Gastroesophageal sphincter (tissue), 4 donors: ENCODE results near the gene SYNDIG1. TPM values are rescaled to one million over a fixed set of nuclear protein-coding genes. Genes with fewer than 3 reads are reported as not detected.

Source experiments
- ATAC-seq: fragments of 150-250 bp; one replicate; pipeline ENCODE4 v1.9.1; 2016; ENCODE audit warnings: mild to moderate bottlenecking, moderate library complexity
- H3K27ac ChIP-seq, 4 donors: fragments of 200-600 bp; sonication (generic) in 3 of 4; 1 replicate in 3 of 4; 2 replicates in 1 of 4; pipeline ENCODE4 v1.5.1; 2016 to 2019
- H3K27me3 ChIP-seq: fragments of 200-600 bp; sonication (generic); one replicate; pipeline ENCODE4 v1.5.1; 2019
- H3K36me3 ChIP-seq, 2 donors: fragments of 200-600 bp; sonication (generic); one replicate each; pipeline ENCODE4 v1.5.1; 2019; ENCODE audit warnings: control low read depth in 1 of 2
- H3K4me1 ChIP-seq, 3 donors: fragments of 200-600 bp; sonication (generic); 1 replicate in 2 of 3; 2 replicates in 1 of 3; pipeline ENCODE4 v1.5.1; 2016 to 2019; ENCODE audit warnings: control low read depth in 2 of 3
- H3K4me3 ChIP-seq, 2 donors: fragments of 200-600 bp; sonication (generic); one replicate each; pipeline ENCODE4 v1.5.1; 2019; ENCODE audit warnings: mild to moderate bottlenecking in 1 of 2, moderate library complexity in 1 of 2
- H3K9me3 ChIP-seq, 3 donors: fragments of 200-600 bp; sonication (generic); one replicate each; pipeline ENCODE4 v1.5.1; 2017 to 2019; ENCODE audit warnings: control low read depth in 2 of 3
- CTCF ChIP-seq, 4 experiments: fragments of 200-600 bp in 2 of 4; fragments of 450-650 bp in 2 of 4; sonication (generic) in 1 of 4; IDR thresholded peaks; one replicate each; pipeline ENCODE4 v1.5.1; 2017 to 2019; ENCODE audit warnings: antibody characterized with exemption in 4 of 4, mild to moderate bottlenecking in 2 of 4, moderate library complexity in 2 of 4
- EP300 ChIP-seq: sonication (generic); formaldehyde crosslinking; IDR thresholded peaks from one replicate; pipeline ENCODE4 v1.6.1; 2017; ENCODE audit warnings: antibody characterized with exemption, mild to moderate bottlenecking
- POLR2A ChIP-seq, 2 donors: fragments of 450-650 bp; IDR thresholded peaks; one replicate each; pipeline ENCODE4 v1.6.1; 2017; ENCODE audit warnings: antibody characterized with exemption in 2 of 2, mild to moderate bottlenecking in 2 of 2, moderate library complexity in 1 of 2
- POLR2AphosphoS5 ChIP-seq: sonication (generic); formaldehyde crosslinking; IDR thresholded peaks from one replicate; pipeline ENCODE4 v1.6.1; 2017; ENCODE audit warnings: antibody characterized with exemption
- WGBS, 2 donors: methylation state at CpG; one replicate each; pipeline ENCODE4 v1.1.5; 2018; ENCODE audit warnings: low coverage in 1 of 2; 5-methylcytosine and 5-hydroxymethylcytosine counted together
- total RNA-seq, 4 donors: library from RNA; depleted of rRNA; stranded (reverse); fragments of >200 nt; gene quantifications; one replicate each; pipeline ENCODE4 v1.1.0, GENCODE V29; 2016

Gene SYNDIG1
- total RNA-seq, 4 donors from 2014 or later: 0.15 to 0.40 (median 0.16) TPM; not detected in 1

GRCh38 chr20:24544371-24544770, 74.9 kb downstream of the SYNDIG1 start:
- TF ChIP-seq CTCF (IDR thresholded peaks at IDR 0.05) (no peak), POLR2AphosphoS5 (no peak), POLR2A (IDR thresholded peaks at IDR 0.05) (no peak), EP300 (no peak)
- Histone ChIP-seq H3K27ac (no peak overlapping the region), H3K4me3 (no peak overlapping the region), H3K9me3 (peaks cover 0 to 18% (median 0%) of the 10 kb centered on the region in 3 donors), H3K4me1 (no peaks in the 10 kb centered on the region), H3K36me3 (no peaks in the 10 kb centered on the region), H3K27me3 (no peaks in the 10 kb centered on the region)
- WGBS, 2 donors: 66 to 67% methylated on average over 2 to 6 of the region's 7 CpGs
- no peak for ATAC-seq

GRCh38 chr20:24545168-24545567, 75.7 kb downstream of the SYNDIG1 start:
- Histone ChIP-seq H3K4me3 (no peak overlapping the region), H3K36me3 (no peaks in the 10 kb centered on the region), H3K9me3 (peaks cover 0 to 13% (median 0%) of the 10 kb centered on the region in 3 donors), H3K27ac (no peak overlapping the region), H3K27me3 (no peaks in the 10 kb centered on the region), H3K4me1 (no peaks in the 10 kb centered on the region)
- ATAC-seq: no peak
- 80 to 85% methylated on average over 5 to 6 of the region's 11 CpGs for WGBS, 2 donors
- TF ChIP-seq EP300: no peak
- no peak for TF ChIP-seq POLR2A (IDR thresholded peaks at IDR 0.05)
- TF ChIP-seq POLR2AphosphoS5: no peak
- no peak for TF ChIP-seq CTCF (IDR thresholded peaks at IDR 0.05)

- TF ChIP-seq POLR2AphosphoS5 (no peak), CTCF (IDR thresholded peaks at IDR 0.05) (no peak), POLR2A (IDR thresholded peaks at IDR 0.05) (no peak), EP300 (no peak)
- H3K27me3 ChIP-seq: no peaks in the 10 kb centered on the region
- no peak overlapping the region for H3K4me3 ChIP-seq
- no peak for ATAC-seq
- H3K9me3 ChIP-seq: peaks cover 0 to 13% (median 0%) of the 10 kb centered on the region in 3 donors
- H3K36me3 ChIP-seq: no peaks in the 10 kb centered on the region
- 92% methylated on average over 2 of the region's 2 CpGs; no CpG with 5 or more reads in 1 of the 2 donors for WGBS, 2 donors
- H3K27ac ChIP-seq: no peak overlapping the region
- no peaks in the 10 kb centered on the region for H3K4me1 ChIP-seq
Observed at GRCh38 chr20:24546232-24546892, 76.9 kb downstream of the SYNDIG1 start.

GRCh38 chr20:24547967-24548366, 78.5 kb downstream of the SYNDIG1 start:
- H3K27me3 ChIP-seq: no peaks in the 10 kb centered on the region
- 82 to 86% methylated on average over 3 to 9 of the region's 10 CpGs for WGBS, 2 donors
- peaks cover 0 to 13% (median 0%) of the 10 kb centered on the region in 3 donors for H3K9me3 ChIP-seq
- H3K36me3 ChIP-seq: no peaks in the 10 kb centered on the region
- no peak overlapping the region for H3K27ac ChIP-seq
- H3K4me1 ChIP-seq: no peaks in the 10 kb centered on the region
- no peak for ATAC-seq
- H3K4me3 ChIP-seq: no peak overlapping the region
- no peak for TF ChIP-seq POLR2A (IDR thresholded peaks at IDR 0.05)
- TF ChIP-seq CTCF (IDR thresholded peaks at IDR 0.05): no peak
- TF ChIP-seq EP300: no peak
- TF ChIP-seq POLR2AphosphoS5: no peak

GRCh38 chr20:24559114-24559732, 89.8 kb downstream of the SYNDIG1 start:
- H3K27me3 ChIP-seq: peaks cover 10% of the 10 kb centered on the region
- TF ChIP-seq POLR2A (IDR thresholded peaks at IDR 0.05) (no peak), CTCF (IDR thresholded peaks at IDR 0.05) (no peak), EP300 (no peak), POLR2AphosphoS5 (no peak)

More at GRCh38 chr20:24559114-24559732, 89.8 kb downstream of the SYNDIG1 start:
- Histone ChIP-seq H3K4me3 (no peak overlapping the region), H3K36me3 (no peaks in the 10 kb centered on the region), H3K27ac (no peak overlapping the region), H3K4me1 (no peaks in the 10 kb centered on the region), H3K9me3 (no peaks in the 10 kb centered on the region)
- WGBS, 2 donors: 72 to 75% methylated on average over 2 of the region's 2 CpGs
- no peak for ATAC-seq
